GM13977 (cell line): Measurements from ENCODE around the gene ENTPD2.
"Not testable (repeated sequence)": the region's sequence is repeated elsewhere in the genome, so short reads cannot be mapped to it uniquely, and the experiment has no call there.

Experiments used
- DNase-seq: peaks from one replicate; pipeline ENCODE4 v3.0.0; 2012; ENCODE audit warnings: low spot score
- CTCF ChIP-seq: IDR thresholded peaks from 2 replicates; pipeline ENCODE4 v1.5.1; 2012; ENCODE audit warnings: mild to moderate bottlenecking, control low read depth; ENCODE audit not compliant: insufficient read depth; ENCODE audit errors: extremely low read depth, missing control alignments
- in situ Hi-C: fragments of 300-500 bp; cut with MboI; formaldehyde crosslinking; loops from one replicate; pipeline ENCODE4 v1.12.0; 2022; ENCODE audit warnings: low sequenced_read_pairs, low pct_unique_long_range_greater_than_20kb, mixed read lengths, inconsistent platforms; ENCODE audit not compliant: unreplicated experiment

ENTPD2 gene

DNA sequence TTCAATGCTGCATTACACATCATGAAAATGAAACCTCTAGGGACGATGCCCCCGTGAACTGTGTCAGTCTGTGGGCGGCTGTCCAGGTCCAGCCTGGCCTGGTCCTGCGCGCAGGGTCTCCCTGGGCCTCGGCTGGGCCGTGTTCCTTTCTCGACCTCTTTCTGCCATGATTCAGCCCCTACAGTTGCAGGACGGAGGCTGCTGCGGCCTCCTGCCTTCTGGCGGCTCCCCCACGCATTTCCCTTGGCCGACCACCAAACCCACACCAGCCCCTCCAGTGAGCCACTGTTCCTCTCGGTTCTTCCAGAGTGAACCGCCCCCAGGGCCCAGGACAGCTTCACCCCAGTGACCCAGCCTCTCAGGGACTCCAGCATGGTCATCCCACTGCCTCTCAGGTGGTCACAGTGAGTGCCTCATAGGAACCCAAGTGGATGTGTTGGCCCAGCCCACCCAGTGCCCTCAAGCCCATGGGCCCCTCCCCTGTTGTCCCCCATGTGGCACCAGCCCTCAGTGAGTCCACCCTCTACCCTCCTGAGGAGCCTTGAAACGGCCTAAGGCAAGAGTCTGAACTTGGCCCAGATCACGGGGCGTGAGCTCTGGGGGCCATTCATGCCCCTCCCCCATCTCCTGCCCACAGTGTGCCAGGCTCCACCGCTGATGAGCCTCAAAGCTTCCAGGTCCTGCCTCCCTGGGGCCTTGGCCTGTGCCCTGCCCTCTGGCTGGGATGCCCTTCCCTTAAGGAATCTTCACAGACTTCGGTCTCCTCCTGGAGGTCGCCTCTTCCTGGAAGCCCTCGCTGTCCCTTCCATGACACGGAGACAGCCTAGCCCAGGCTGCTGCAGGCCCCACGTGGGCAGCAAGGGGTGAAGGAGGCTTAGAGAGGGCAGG, 47.5 kb downstream of the ENTPD2 start:
- no peak for TF ChIP-seq CTCF
- DNase-seq, result no peak
- in situ Hi-C loops, result no loop called here

- TF ChIP-seq CTCF, result peak; percentile 32
- DNase-seq, in situ Hi-C loops: not testable (repeated sequence)
These were observed 49.6 kb downstream of the ENTPD2 start for GRCh38 chr9:137004285-137004684.

DNA sequence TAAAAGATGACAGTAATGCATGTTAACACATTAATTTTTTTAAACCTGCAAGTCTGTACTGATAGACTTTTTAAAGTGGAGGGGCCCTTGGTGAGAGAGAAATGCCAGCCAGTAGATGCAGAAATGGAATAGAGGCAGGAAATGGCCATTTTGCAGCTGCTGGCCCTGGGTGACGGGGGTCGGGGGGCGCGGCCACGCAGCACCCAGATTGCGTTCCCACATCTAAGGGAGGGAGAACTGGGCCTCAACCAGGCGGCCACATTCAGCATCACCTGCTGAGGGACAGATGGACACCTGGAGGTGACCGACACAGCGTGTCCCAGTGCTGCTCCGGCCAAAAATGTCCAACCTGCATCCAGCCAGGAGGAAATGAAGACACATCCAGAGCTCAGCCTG, 51.2 kb downstream of the ENTPD2 start:
- TF ChIP-seq CTCF, result no peak
- in situ Hi-C loops, result no loop called here
- DNase-seq, result no peak

DNA sequence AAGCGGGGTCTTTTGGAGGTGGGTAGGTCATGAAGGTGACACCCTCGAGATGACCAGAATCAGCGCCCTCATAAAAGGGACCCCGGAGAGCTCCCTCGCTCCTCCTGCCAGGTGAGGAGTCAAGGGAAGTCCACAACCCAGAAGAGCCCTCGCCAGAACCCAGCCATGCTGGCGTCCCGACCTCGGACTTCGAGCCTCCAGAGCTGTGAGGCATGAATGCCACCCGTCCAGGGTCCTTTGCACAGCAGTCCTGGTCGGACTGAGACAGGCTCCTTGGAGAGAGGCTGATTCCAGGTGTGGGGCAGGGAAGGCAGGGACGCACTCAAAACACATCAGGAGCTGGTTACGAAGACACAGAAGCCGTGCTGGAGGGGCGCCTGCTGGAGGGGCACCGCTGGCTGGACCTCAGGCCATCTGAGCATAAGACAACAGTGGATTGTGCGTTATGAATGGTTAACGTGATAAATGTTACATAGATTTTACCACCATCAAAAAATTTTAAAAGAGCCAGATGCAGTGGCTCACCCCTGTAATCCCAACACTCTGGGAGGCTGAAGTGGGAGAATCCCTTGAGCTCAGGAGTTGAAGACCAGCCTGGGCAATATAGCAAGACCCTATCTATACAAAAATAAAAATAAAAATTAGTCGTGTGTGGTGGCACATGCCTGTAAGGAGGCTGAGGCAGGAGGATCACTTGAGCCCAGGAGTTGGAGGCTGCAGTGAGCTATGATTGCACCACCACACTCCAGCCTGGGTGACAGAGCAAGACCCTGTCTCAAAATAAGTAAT, 51.8 kb downstream of the ENTPD2 start:
- in situ Hi-C loops, result no loop called here
- no peak for TF ChIP-seq CTCF
- DNase-seq, result no peak

DNA sequence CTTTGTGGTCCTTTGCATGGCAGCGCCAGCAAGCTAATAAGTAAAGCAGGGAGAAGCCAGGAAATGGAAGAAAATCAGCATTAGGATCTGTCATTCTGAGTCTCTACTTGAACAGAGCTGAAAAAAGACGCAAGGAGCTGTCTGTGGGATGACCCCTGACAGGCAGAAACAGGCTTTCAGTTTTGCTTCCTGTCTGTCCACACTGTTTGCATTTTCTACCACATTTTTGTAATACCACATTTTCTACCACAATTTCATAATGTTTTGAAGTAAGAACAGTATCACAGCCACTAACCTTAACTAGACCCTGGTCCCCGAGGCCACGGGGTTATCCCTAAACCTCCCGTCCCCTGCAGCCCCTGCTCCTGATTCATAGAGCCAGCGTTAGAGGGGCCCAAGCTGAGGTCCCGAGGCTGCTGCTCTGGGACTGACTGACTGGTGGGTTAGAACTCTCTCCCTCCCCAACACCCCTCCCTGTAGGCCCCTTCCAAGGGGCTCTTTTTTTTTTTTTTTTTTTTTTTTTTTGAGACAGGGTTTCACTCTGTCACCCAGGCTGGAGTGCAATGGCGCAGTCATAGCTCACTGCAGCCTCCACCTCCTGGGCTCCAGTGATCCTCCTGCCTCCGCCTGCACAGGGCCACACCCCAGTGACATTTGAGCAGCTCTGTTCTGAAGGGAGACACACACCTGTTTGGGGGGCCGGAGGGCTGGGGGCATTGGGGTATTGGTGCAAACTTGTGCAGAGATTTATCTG, 53.5 kb downstream of the ENTPD2 start:
- DNase-seq, result peak; percentile 92
- no peak for TF ChIP-seq CTCF
- in situ Hi-C loops, result no loop called here
